ENCODE measurements around the gene C10orf120. TPM values are rescaled to one million over a fixed set of nuclear protein-coding genes. Genes with fewer than 3 reads are reported as not detected.

The C10orf120 gene
- total and polyA plus RNA-seq, 2 donors (not counting 1 experiment from before 2014, with no cell fraction given), result not detected

DNA sequence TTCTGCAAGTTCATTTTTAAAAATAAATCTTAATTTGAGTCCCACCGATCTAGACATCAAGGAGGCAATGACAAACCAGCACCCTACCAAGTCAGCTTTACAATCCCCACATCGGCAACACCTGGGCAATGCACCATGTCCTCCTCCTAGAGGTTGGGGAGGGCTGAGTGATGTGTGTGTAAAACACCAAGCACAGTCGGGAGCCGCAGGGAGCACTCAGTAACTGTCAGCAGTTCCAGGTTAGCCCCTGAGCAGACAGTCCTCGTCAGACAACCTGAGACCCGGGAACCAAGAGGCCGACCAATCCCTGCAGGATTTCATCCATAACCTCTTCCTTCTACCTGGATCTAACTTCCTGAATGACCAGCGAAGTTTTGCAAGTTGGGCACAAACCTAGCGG is 15.9 kb upstream of the C10orf120 start:
- no peak overlapping the region for H3K4me2 ChIP-seq (ENCODE audit: extremely low read depth, insufficient read depth, low read length)
- H3K9me3 ChIP-seq (ENCODE audit: control insufficient read depth, insufficient read depth, low read depth, low read length), result no peaks in the 10 kb centered on the region
- no peaks in the 10 kb centered on the region for H3K27me3 ChIP-seq (ENCODE audit: control insufficient read depth, insufficient read depth, low read length)
- H3K79me2 ChIP-seq (ENCODE audit: control insufficient read depth, insufficient read depth, low read length), result no peaks in the 10 kb centered on the region
- H3K4me3 ChIP-seq (replicated peaks in 1 of 4; ENCODE audit: control extremely low read depth in 1 of 4, insufficient read depth in 1 of 4, low read depth in 3 of 4, low read length in 4 of 4), result no peak overlapping the region
- no peaks in the 10 kb centered on the region for H4K20me1 ChIP-seq (ENCODE audit: control insufficient read depth, extremely low read depth, insufficient read depth, low read length)
- no peak overlapping the region for H2AFZ ChIP-seq (ENCODE audit: low read length)
- DNase-seq (ENCODE audit: low read depth in 2 of 2), result no peak
- no peaks in the 10 kb centered on the region for H3K4me1 ChIP-seq (ENCODE audit: control insufficient read depth, extremely low read depth, insufficient read depth, low read length)
- no peak overlapping the region for H3K27ac ChIP-seq (ENCODE audit: insufficient read depth, low read length)
- no peak overlapping the region for H3K9ac ChIP-seq (ENCODE audit: insufficient read depth, low read length)
- TF ChIP-seq EZH2 (IDR thresholded peaks at IDR 0.05; ENCODE audit: low read length, missing control alignments) (no peak), CTCF (conservative IDR thresholded peaks at IDR 0.05 in 1 of 2, IDR thresholded peaks at IDR 0.05 in 1 of 2; ENCODE audit: low read depth in 1 of 2, low read length in 2 of 2) (no peak)
- no peaks in the 10 kb centered on the region for H3K36me3 ChIP-seq (ENCODE audit: control insufficient read depth, insufficient read depth, low read length)

- no peak overlapping the region for H2AFZ ChIP-seq (ENCODE audit: low read length)
- no peak for TF ChIP-seq EZH2 (IDR thresholded peaks at IDR 0.05; ENCODE audit: low read length, missing control alignments)
- no peak for TF ChIP-seq CTCF (conservative IDR thresholded peaks at IDR 0.05 in 1 of 2, IDR thresholded peaks at IDR 0.05 in 1 of 2; ENCODE audit: low read depth in 1 of 2, low read length in 2 of 2)
- no peak overlapping the region for H3K9ac ChIP-seq (ENCODE audit: insufficient read depth, low read length)
- no peaks in the 10 kb centered on the region for H4K20me1 ChIP-seq (ENCODE audit: control insufficient read depth, extremely low read depth, insufficient read depth, low read length)
- DNase-seq (ENCODE audit: low read depth in 2 of 2), result no peak
- H3K36me3 ChIP-seq (ENCODE audit: control insufficient read depth, insufficient read depth, low read length), result no peaks in the 10 kb centered on the region
- H3K4me2 ChIP-seq (ENCODE audit: extremely low read depth, insufficient read depth, low read length), result no peak overlapping the region
- H3K4me3 ChIP-seq (replicated peaks in 1 of 4; ENCODE audit: control extremely low read depth in 1 of 4, insufficient read depth in 1 of 4, low read depth in 3 of 4, low read length in 4 of 4), result no peak overlapping the region
- H3K79me2 ChIP-seq (ENCODE audit: control insufficient read depth, insufficient read depth, low read length), result no peaks in the 10 kb centered on the region
- no peaks in the 10 kb centered on the region for H3K27me3 ChIP-seq (ENCODE audit: control insufficient read depth, insufficient read depth, low read length)
- no peaks in the 10 kb centered on the region for H3K9me3 ChIP-seq (ENCODE audit: control insufficient read depth, insufficient read depth, low read depth, low read length)
- no peaks in the 10 kb centered on the region for H3K4me1 ChIP-seq (ENCODE audit: control insufficient read depth, extremely low read depth, insufficient read depth, low read length)
- no peak overlapping the region for H3K27ac ChIP-seq (ENCODE audit: insufficient read depth, low read length)
These were observed 13.6 kb upstream of the C10orf120 start for GRCh38 chr10:122713091-122713885.

GRCh38 chr10:122710576-122710975 is 10.9 kb upstream of the C10orf120 start:
- Histone ChIP-seq H3K4me3 (replicated peaks in 1 of 4; ENCODE audit: control extremely low read depth in 1 of 4, insufficient read depth in 1 of 4, low read depth in 3 of 4, low read length in 4 of 4) (no peak overlapping the region), H3K36me3 (ENCODE audit: control insufficient read depth, insufficient read depth, low read length) (no peaks in the 10 kb centered on the region), H3K9ac (ENCODE audit: insufficient read depth, low read length) (no peak overlapping the region), H2AFZ (ENCODE audit: low read length) (no peak overlapping the region), H4K20me1 (ENCODE audit: control insufficient read depth, extremely low read depth, insufficient read depth, low read length) (no peaks in the 10 kb centered on the region), H3K9me3 (ENCODE audit: control insufficient read depth, insufficient read depth, low read depth, low read length) (no peaks in the 10 kb centered on the region), H3K27ac (ENCODE audit: insufficient read depth, low read length) (no peak overlapping the region), H3K4me2 (ENCODE audit: extremely low read depth, insufficient read depth, low read length) (no peak overlapping the region), H3K4me1 (ENCODE audit: control insufficient read depth, extremely low read depth, insufficient read depth, low read length) (no peaks in the 10 kb centered on the region), H3K79me2 (ENCODE audit: control insufficient read depth, insufficient read depth, low read length) (no peaks in the 10 kb centered on the region), H3K27me3 (ENCODE audit: control insufficient read depth, insufficient read depth, low read length) (no peaks in the 10 kb centered on the region)
- no peak for DNase-seq (ENCODE audit: low read depth in 2 of 2)
- no peak for TF ChIP-seq EZH2 (IDR thresholded peaks at IDR 0.05; ENCODE audit: low read length, missing control alignments)
- no peak for TF ChIP-seq CTCF (conservative IDR thresholded peaks at IDR 0.05 in 1 of 2, IDR thresholded peaks at IDR 0.05 in 1 of 2; ENCODE audit: low read depth in 1 of 2, low read length in 2 of 2)

Measured in fibroblast of lung (primary cell).